Ascending aorta (tissue), 2 donors: Measurements from ENCODE around the gene YJEFN3. TPM values are rescaled to one million over a fixed set of nuclear protein-coding genes. Genes with fewer than 3 reads are reported as not detected.

ENCODE experiments used
- DNase-seq, 2 donors: peaks; one replicate each; pipeline ENCODE4 v3.0.0-alpha.2; 2019; ENCODE audit warnings: low spot score in 2 of 2
- H3K27ac ChIP-seq, 2 donors: fragments of 200-600 bp; sonication (generic); one replicate each; pipeline ENCODE4 v1.5.1; 2016 to 2017; ENCODE audit warnings: mild to moderate bottlenecking in 1 of 2
- H3K27me3 ChIP-seq: fragments of 200-600 bp; sonication (generic); one replicate; pipeline ENCODE4 v1.5.1; 2017
- H3K36me3 ChIP-seq, 2 donors: fragments of 200-600 bp; sonication (generic); one replicate each; pipeline ENCODE4 v1.5.1; 2016
- H3K4me1 ChIP-seq, 2 donors: fragments of 200-600 bp; sonication (generic); one replicate each; pipeline ENCODE4 v1.5.1; 2016 to 2017; ENCODE audit warnings: mild to moderate bottlenecking in 1 of 2
- H3K4me3 ChIP-seq, 2 donors: fragments of 200-600 bp; sonication (generic); one replicate each; pipeline ENCODE4 v1.5.1; 2016 to 2017; ENCODE audit warnings: mild to moderate bottlenecking in 1 of 2
- H3K9me3 ChIP-seq, 2 donors: fragments of 200-600 bp; sonication (generic); one replicate each; pipeline ENCODE4 v1.5.1; 2016
- CTCF ChIP-seq, 3 experiments: fragments of 200-600 bp in 2 of 3; fragments of 450-650 bp in 1 of 3; sonication (generic) in 2 of 3; IDR thresholded peaks; one replicate each; pipeline ENCODE4 v1.5.1; 2016 to 2019; ENCODE audit warnings: antibody characterized with exemption in 3 of 3, mild to moderate bottlenecking in 1 of 3, moderate library complexity in 1 of 3
- intact Hi-C: fragments of 100-400 bp; cut with DNase I; formaldehyde crosslinking; loops from one replicate; pipeline ENCODE4 v1.15.1; 2023
- total RNA-seq: library from RNA; depleted of rRNA; stranded (reverse); fragments of >200 nt; gene quantifications from one replicate; pipeline ENCODE4 v1.1.0, GENCODE V29; 2016

YJEFN3 gene
- total RNA-seq, 1 donor from 2014 or later: 3.5 TPM

- no peaks in the 10 kb centered on the region for H3K9me3 ChIP-seq
- peak overlapping the region; percentile 86 to 96 for H3K27ac ChIP-seq
- H3K36me3 ChIP-seq: peaks cover 25 to 26% of the 10 kb centered on the region in 2 donors
- TF ChIP-seq CTCF (IDR thresholded peaks at IDR 0.05): no peak
- no peaks in the 10 kb centered on the region for H3K27me3 ChIP-seq
- peak overlapping the region in 1 of 2 donors; percentile 41 for H3K4me3 ChIP-seq
- DNase-seq: no peak
- peaks cover 15 to 28% of the 10 kb centered on the region in 2 donors for H3K4me1 ChIP-seq
- intact Hi-C loops: loop anchor here (1.0 to 10.0 kb wide), 5 partner anchors 85 to 344 kb away; partner anchors contain the start of genes BORCS8, GATAD2A and RFXANK
Observed at GRCh38 chr19:19489804-19490204, 38.9 kb upstream of the YJEFN3 start.

GRCh38 chr19:19490214-19490968 lies 38.3 kb upstream of the YJEFN3 start:
- intact Hi-C loops: loop anchor here (1.0 kb wide), 4 partner anchors 85 to 344 kb away; partner anchors contain the start of gene GATAD2A
- Histone ChIP-seq H3K4me3 (peak overlapping the region in 1 of 2 donors; percentile 41), H3K27me3 (no peaks in the 10 kb centered on the region), H3K36me3 (peaks cover 25 to 26% of the 10 kb centered on the region in 2 donors), H3K4me1 (peaks cover 15 to 28% of the 10 kb centered on the region in 2 donors), H3K9me3 (no peaks in the 10 kb centered on the region), H3K27ac (peak overlapping the region; percentile 86 to 96)
- peak; percentile 25 to 91 for DNase-seq
- TF ChIP-seq CTCF (IDR thresholded peaks at IDR 0.05): peak; percentile 72 to 83 (median 78)

- peaks cover 34 to 36% of the 10 kb centered on the region in 2 donors for H3K36me3 ChIP-seq
- DNase-seq: no peak
- no peaks in the 10 kb centered on the region for H3K27me3 ChIP-seq
- H3K4me1 ChIP-seq: peaks cover 15 to 28% of the 10 kb centered on the region in 2 donors
- H3K9me3 ChIP-seq: no peaks in the 10 kb centered on the region
- no peak for TF ChIP-seq CTCF (IDR thresholded peaks at IDR 0.05)
- no peak overlapping the region for H3K27ac ChIP-seq
- intact Hi-C loops: no loop called here
- no peak overlapping the region for H3K4me3 ChIP-seq
Observed at GRCh38 chr19:19491321-19492025, 37.2 kb upstream of the YJEFN3 start.

- TF ChIP-seq CTCF (IDR thresholded peaks at IDR 0.05): no peak
- peaks cover 15 to 28% of the 10 kb centered on the region in 2 donors for H3K4me1 ChIP-seq
- H3K4me3 ChIP-seq: no peak overlapping the region
- no peak for DNase-seq
- H3K36me3 ChIP-seq: peaks cover 40 to 42% of the 10 kb centered on the region in 2 donors
- no peak overlapping the region for H3K27ac ChIP-seq
- intact Hi-C loops: no loop called here
- H3K27me3 ChIP-seq: no peaks in the 10 kb centered on the region
- H3K9me3 ChIP-seq: no peaks in the 10 kb centered on the region
Observed at GRCh38 chr19:19492026-19492610, 36.6 kb upstream of the YJEFN3 start.

- TF ChIP-seq CTCF (IDR thresholded peaks at IDR 0.05): no peak
- Histone ChIP-seq H3K27me3 (no peaks in the 10 kb centered on the region), H3K36me3 (peaks cover 56 to 61% of the 10 kb centered on the region in 2 donors), H3K9me3 (no peaks in the 10 kb centered on the region), H3K4me3 (no peak overlapping the region), H3K4me1 (peaks cover 6 to 13% of the 10 kb centered on the region in 2 donors), H3K27ac (no peak overlapping the region)
- intact Hi-C loops: no loop called here
- no peak for DNase-seq
Observed at GRCh38 chr19:19493841-19494546, 34.7 kb upstream of the YJEFN3 start.
